Epithelial cell of proximal tubule (primary cell): ENCODE data around the gene LHX3. TPM values are rescaled to one million over a fixed set of nuclear protein-coding genes. Genes with fewer than 3 reads are reported as not detected.

ENCODE experiments used
- DNase-seq: peaks from one replicate; pipeline ENCODE4 v3.0.0-alpha.2; 2011; ENCODE audit warnings: low read depth
- H3K4me3 ChIP-seq: 2 replicates; pipeline ENCODE4 v1.5.1; 2011; ENCODE audit warnings: low read depth, mild to moderate bottlenecking, low read length
- total RNA-seq: library from RNA; depleted of rRNA; stranded (reverse); fragments of >200 nt; gene quantifications from 2 replicates; pipeline ENCODE4 v1.2.3, GENCODE V29; 2015
- TF ChIP-seq, protein P1 (sequence below): conservative IDR thresholded peaks from 2 replicates; pipeline ENCODE4 v1.5.1; 2012; ENCODE audit warnings: low read depth, mild to moderate bottlenecking, low read length

The LHX3 gene
- total RNA-seq, 1 donor from 2014 or later = not detected

- no peak for DNase-seq
- TF ChIP-seq, protein P1, sequence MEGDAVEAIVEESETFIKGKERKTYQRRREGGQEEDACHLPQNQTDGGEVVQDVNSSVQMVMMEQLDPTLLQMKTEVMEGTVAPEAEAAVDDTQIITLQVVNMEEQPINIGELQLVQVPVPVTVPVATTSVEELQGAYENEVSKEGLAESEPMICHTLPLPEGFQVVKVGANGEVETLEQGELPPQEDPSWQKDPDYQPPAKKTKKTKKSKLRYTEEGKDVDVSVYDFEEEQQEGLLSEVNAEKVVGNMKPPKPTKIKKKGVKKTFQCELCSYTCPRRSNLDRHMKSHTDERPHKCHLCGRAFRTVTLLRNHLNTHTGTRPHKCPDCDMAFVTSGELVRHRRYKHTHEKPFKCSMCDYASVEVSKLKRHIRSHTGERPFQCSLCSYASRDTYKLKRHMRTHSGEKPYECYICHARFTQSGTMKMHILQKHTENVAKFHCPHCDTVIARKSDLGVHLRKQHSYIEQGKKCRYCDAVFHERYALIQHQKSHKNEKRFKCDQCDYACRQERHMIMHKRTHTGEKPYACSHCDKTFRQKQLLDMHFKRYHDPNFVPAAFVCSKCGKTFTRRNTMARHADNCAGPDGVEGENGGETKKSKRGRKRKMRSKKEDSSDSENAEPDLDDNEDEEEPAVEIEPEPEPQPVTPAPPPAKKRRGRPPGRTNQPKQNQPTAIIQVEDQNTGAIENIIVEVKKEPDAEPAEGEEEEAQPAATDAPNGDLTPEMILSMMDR = no peak
- H3K4me3 ChIP-seq = no peak overlapping the region
These were observed 32.4 kb downstream of the LHX3 start for GRCh38 chr9:136172412-136173079.

DNA sequence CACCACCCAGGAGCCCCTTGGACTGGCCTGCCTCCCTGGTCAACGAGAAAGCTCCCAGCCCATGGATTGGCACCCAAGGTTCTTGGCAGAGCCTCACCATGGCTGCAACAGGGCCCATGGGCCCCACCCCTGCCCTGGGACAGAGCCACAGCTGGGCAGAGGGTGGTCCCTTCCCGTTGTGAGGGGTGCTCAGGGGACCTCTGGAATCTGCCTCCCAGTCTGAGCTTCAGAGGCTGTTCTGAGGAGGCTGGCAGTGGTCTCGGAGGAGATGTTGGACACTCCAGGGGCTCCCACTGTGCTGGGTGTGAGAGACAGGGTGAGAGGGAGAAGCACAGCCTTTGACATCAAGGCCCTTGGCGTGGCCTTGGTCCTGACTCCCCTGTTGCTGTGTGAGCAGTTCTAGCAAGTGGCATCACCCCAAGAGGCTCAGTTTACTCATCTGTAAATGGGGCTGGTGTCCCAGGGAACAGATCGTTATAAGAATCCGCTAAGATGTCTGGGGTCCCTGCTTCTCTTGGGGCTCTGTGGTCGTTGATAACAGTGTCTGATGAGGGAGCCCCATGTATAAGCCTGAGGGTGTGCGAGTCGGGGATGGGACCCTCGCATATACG, 33.0 kb downstream of the LHX3 start:
- DNase-seq = no peak
- no peak overlapping the region for H3K4me3 ChIP-seq
- TF ChIP-seq, protein P1 = no peak

DNA sequence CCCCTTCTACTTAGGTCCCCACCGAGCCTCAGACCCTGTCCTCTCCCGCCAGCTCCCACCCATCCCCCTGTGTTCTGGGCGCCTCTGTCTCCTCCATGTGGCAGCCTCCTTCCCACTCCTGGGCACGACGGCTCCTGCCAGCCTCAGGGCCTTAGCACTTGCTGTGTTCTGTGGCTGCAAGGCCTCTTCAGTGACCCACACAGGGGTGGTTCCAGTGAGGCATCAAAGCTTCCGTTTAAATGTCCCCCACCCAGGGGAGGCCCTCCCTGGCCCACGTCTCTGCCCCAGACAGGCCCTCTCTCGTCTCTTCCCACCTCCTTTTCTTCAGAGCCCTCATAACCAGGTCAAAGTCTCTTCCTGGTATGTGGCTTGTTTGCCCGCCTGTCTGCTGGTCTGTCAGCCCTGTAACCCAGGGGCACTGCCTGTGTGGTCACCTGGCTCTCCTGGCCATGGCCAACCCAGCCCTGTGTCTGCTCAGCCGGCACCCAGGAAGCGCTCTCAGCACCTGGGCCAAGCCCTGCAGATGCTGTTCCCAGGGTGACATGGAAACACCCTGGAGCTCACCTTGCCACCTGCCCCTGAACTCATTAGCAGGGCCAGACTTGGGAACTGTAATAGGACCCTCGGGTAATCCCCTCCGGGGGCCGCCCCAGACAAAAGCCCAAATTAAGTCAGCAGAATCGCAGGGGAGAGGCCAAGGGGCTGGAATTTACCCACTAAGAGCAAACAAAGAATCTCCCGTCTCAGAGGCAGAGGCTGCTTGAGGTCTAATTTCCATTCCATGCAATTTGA, 33.7 kb downstream of the LHX3 start:
- TF ChIP-seq, protein P1 = no peak
- DNase-seq = no peak

GRCh38 chr9:136170006-136170901, 34.7 kb downstream of the LHX3 start:
- no peak for DNase-seq

More for the DNA sequence above, 33.7 kb downstream of the LHX3 start:
- H3K4me3 ChIP-seq = no peak overlapping the region

GRCh38 chr9:136169495-136169894, 35.4 kb downstream of the LHX3 start:
- no peak overlapping the region for H3K4me3 ChIP-seq
- TF ChIP-seq, protein P1 = no peak
- DNase-seq = no peak

More at GRCh38 chr9:136170006-136170901, 34.7 kb downstream of the LHX3 start:
- H3K4me3 ChIP-seq = no peak overlapping the region
- TF ChIP-seq, protein P1 = peak; percentile 80

DNA sequence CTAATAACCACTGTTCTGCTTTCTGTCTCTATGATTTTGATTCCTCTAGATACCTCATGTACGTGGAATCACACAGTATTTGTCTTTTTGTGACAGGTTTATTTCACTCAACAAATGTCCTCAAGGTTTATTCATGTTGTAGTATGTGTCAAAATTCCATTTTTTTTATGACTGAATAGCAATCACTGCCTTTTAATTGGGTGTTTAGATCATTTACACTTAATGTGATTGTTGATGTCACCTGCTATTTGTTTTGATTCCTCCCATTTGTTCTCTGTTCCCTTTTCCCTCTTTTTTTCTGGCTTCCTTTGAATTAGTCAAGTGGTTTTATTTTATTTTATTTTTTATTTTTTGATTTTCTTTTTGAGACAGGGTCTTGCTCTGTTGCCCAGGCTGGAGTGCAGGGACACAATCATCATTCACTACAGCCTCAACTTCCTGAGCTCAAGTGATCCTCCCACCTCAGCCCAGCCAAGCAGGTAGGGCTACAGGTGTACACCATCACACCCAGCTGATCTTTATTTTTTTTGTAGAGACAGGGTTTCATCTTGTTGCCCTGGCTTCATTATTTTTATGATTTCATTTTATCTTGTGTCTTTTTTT, 41.6 kb downstream of the LHX3 start:
- no peak for DNase-seq
- H3K4me3 ChIP-seq = no peak overlapping the region
- TF ChIP-seq, protein P1 = no peak
